ENCODE results near the gene RAB3GAP2. TPM values are rescaled to one million over a fixed set of nuclear protein-coding genes. Genes with fewer than 3 reads are reported as not detected.
A peak's percentile ranks its signal among the peaks of the same experiment; 100 is the strongest.

Gene RAB3GAP2
- 32.4 TPM for total RNA-seq

GRCh38 chr1:220272047-220272840 lies at the start of gene RAB3GAP2:
RAB3GAP2 (minus strand) TSS chr1:220272453; CDS start chr1:220272337, 116 bp downstream.

Small RNA genes within 50 kb of the gene (small RNA-seq; reads per million reads assigned to genes)
- 0.07 reads per million for gene MIR194-1 (ENCODE audit: low replicate concordance)
- gene MIR215 (ENCODE audit: low replicate concordance) = 0.42 reads per million, percentile 53 among the genes with 10 or more reads in this experiment
- gene MIR664A (ENCODE audit: low replicate concordance) = not detected
- gene SNORA36B (ENCODE audit: low replicate concordance) = 0.25 reads per million, percentile 18 among the genes with 10 or more reads in this experiment

Other genes starting within 250 kb of the RAB3GAP2 start
- 63.6 TPM for gene EPRS1, start 225.9 kb downstream of the RAB3GAP2 start, total RNA-seq
- gene BPNT1, start 182.7 kb downstream of the RAB3GAP2 start, total RNA-seq = 21.8 TPM
- gene IARS2, start 178.3 kb downstream of the RAB3GAP2 start, total RNA-seq = 104 TPM